Frontal cortex (tissue), 4 donors: ENCODE results near the gene ARHGEF12. TPM values are rescaled to one million over a fixed set of nuclear protein-coding genes. Genes with fewer than 3 reads are reported as not detected.
A peak's percentile ranks its signal among the peaks of the same experiment; 100 is the strongest.
"Not testable (repeated sequence)": the region's sequence is repeated elsewhere in the genome, so short reads cannot be mapped to it uniquely, and the experiment has no call there.

Experiments used
- DNase-seq, 2 donors: peaks; one replicate each; pipeline ENCODE4 v3.0.0; 2012; ENCODE audit warnings: low spot score in 2 of 2
- FAIRE-seq: peaks from 2 replicates; lab custom pipeline; 2012; peaks lifted over from hg19 to GRCh38; lab: Jason Lieb, UNC
- total RNA-seq: library from RNA; depleted of rRNA; stranded (reverse); fragments of >200 nt; gene quantifications from one replicate; pipeline ENCODE4 v1.2.3, GENCODE V29; 2014
- donor health status: control.
- donor health status: control.
- donor health status: control.

Gene ARHGEF12
- total RNA-seq, 1 donor from 2014 or later = 202 TPM

GRCh38 chr11:120471131-120471530 lies 134.9 kb downstream of the ARHGEF12 start:
- DNase-seq (no peak), FAIRE-seq (no peak)

GRCh38 chr11:120471994-120472393 lies 135.8 kb downstream of the ARHGEF12 start:
- DNase-seq (no peak), FAIRE-seq (no peak)

- no peak for DNase-seq
- FAIRE-seq = no peak
Measured at GRCh38 chr11:120473503-120473902, 137.3 kb downstream of the ARHGEF12 start.

- no peak for DNase-seq
- no peak for FAIRE-seq
Measured at GRCh38 chr11:120482149-120482548, 145.9 kb downstream of the ARHGEF12 start.

GRCh38 chr11:120484722-120485121 lies 148.5 kb downstream of the ARHGEF12 start:
- FAIRE-seq = no peak

GRCh38 chr11:120486138-120486537 lies 149.9 kb downstream of the ARHGEF12 start:
- DNase-seq = no peak
- no peak for FAIRE-seq

More at GRCh38 chr11:120484722-120485121, 148.5 kb downstream of the ARHGEF12 start:
- no peak for DNase-seq

GRCh38 chr11:120489799-120490198 lies 153.6 kb downstream of the ARHGEF12 start:
- FAIRE-seq = no peak
- DNase-seq = no peak

GRCh38 chr11:120492486-120492885 lies 156.3 kb downstream of the ARHGEF12 start:
- DNase-seq (no peak), FAIRE-seq (no peak)

GRCh38 chr11:120494595-120494994 lies 158.4 kb downstream of the ARHGEF12 start:
- no peak for DNase-seq
- FAIRE-seq = no peak

GRCh38 chr11:120499088-120499487 lies 162.9 kb downstream of the ARHGEF12 start:
- DNase-seq (no peak), FAIRE-seq (no peak)

- FAIRE-seq (no peak), DNase-seq (no peak)
Measured at GRCh38 chr11:120499859-120500258, 163.6 kb downstream of the ARHGEF12 start.

- FAIRE-seq = no peak
- DNase-seq = no peak
Measured at GRCh38 chr11:120500414-120501071, 164.3 kb downstream of the ARHGEF12 start.

GRCh38 chr11:120501440-120501839 lies 165.2 kb downstream of the ARHGEF12 start:
- no peak for FAIRE-seq
- DNase-seq = no peak

- FAIRE-seq (no peak), DNase-seq (no peak)
Measured at GRCh38 chr11:120501976-120502755, 166.0 kb downstream of the ARHGEF12 start.

GRCh38 chr11:120503529-120503928 lies 167.3 kb downstream of the ARHGEF12 start:
- not testable (repeated sequence) for FAIRE-seq, DNase-seq

- DNase-seq = no peak
- no peak for FAIRE-seq
Measured at GRCh38 chr11:120505801-120506425, 169.7 kb downstream of the ARHGEF12 start.

- FAIRE-seq (no peak), DNase-seq (no peak)
Measured at GRCh38 chr11:120509346-120510053, 173.3 kb downstream of the ARHGEF12 start.

- DNase-seq (no peak), FAIRE-seq (no peak)
Measured at GRCh38 chr11:120510406-120511115, 174.3 kb downstream of the ARHGEF12 start.

GRCh38 chr11:120511116-120511819 lies 175.1 kb downstream of the ARHGEF12 start, which contains the start of gene GRIK4:
Gene GRIK4, plus strand, starts transcription at chr11:120511748. Its CDS starts 148,571 bp downstream, at chr11:120660319.
- FAIRE-seq = no peak
- peak; percentile 93 to 96 for DNase-seq
